Hepatocyte (in vitro differentiated cells): ENCODE measurements around the gene EVA1A. TPM values are rescaled to one million over a fixed set of nuclear protein-coding genes. Genes with fewer than 3 reads are reported as not detected.

Experiments
- DNase-seq: peaks from one replicate; pipeline ENCODE4 v3.0.0-alpha.2; 2016; ENCODE audit warnings: low spot score
- H2AFZ ChIP-seq: fragments of 200-600 bp; sonication (generic); 2 replicates; pipeline ENCODE4 v1.6.0; 2016; ENCODE audit warnings: antibody characterized with exemption, mild to moderate bottlenecking
- H3K27ac ChIP-seq: fragments of 200-600 bp; sonication (generic); 2 replicates; pipeline ENCODE4 v1.5.1; 2016; ENCODE audit warnings: mild to moderate bottlenecking
- H3K27me3 ChIP-seq: fragments of 200-600 bp; sonication (generic); 2 replicates; pipeline ENCODE4 v1.6.1; 2016
- H3K36me3 ChIP-seq: fragments of 200-600 bp; sonication (generic); replicated peaks from 2 replicates; pipeline ENCODE4 v1.5.1; 2016; ENCODE audit warnings: low read depth; ENCODE audit not compliant: insufficient read depth
- H3K4me1 ChIP-seq: fragments of 200-600 bp; sonication (generic); 2 replicates; pipeline ENCODE4 v1.5.1; 2016; ENCODE audit warnings: mild to moderate bottlenecking, moderate library complexity; ENCODE audit not compliant: insufficient read depth
- H3K4me2 ChIP-seq: fragments of 200-600 bp; sonication (generic); 2 replicates; pipeline ENCODE4 v1.6.0; 2016
- H3K4me3 ChIP-seq: fragments of 200-600 bp; sonication (generic); 2 replicates; pipeline ENCODE4 v1.5.1; 2016; ENCODE audit warnings: mild to moderate bottlenecking
- H3K79me2 ChIP-seq: fragments of 200-600 bp; sonication (generic); 2 replicates; pipeline ENCODE4 v1.6.0; 2017; ENCODE audit warnings: mild to moderate bottlenecking
- H3K9me2 ChIP-seq: fragments of 200-600 bp; sonication (generic); replicated peaks from 2 replicates; pipeline ENCODE4 v1.6.0; 2017; ENCODE audit warnings: mild to moderate bottlenecking; ENCODE audit not compliant: insufficient read depth
- H3K9me3 ChIP-seq: fragments of 200-600 bp; sonication (generic); 2 replicates; pipeline ENCODE4 v1.5.1; 2016; ENCODE audit warnings: low read depth, mild to moderate bottlenecking
- H4K20me1 ChIP-seq: fragments of 200-600 bp; sonication (generic); 2 replicates; pipeline ENCODE4 v1.6.0; 2016; ENCODE audit warnings: mild to moderate bottlenecking; ENCODE audit not compliant: insufficient read depth, poor library complexity, severe bottlenecking
- CTCF ChIP-seq: fragments of 200-600 bp; sonication (generic); IDR thresholded peaks from 2 replicates; pipeline ENCODE4 v1.5.1; 2016; ENCODE audit warnings: antibody characterized with exemption, mild to moderate bottlenecking; ENCODE audit not compliant: poor library complexity
- EZH2 ChIP-seq: fragments of 200-600 bp; sonication (generic); IDR thresholded peaks from 2 replicates; pipeline ENCODE4 v1.6.1; 2016; ENCODE audit warnings: antibody characterized with exemption, mild to moderate bottlenecking, borderline replicate concordance
- EZH2phosphoT487 ChIP-seq: fragments of 200-600 bp; sonication (generic); IDR thresholded peaks from one replicate; pipeline ENCODE4 v1.6.1; 2018; ENCODE audit warnings: antibody characterized with exemption, mild to moderate bottlenecking, low read depth, moderate library complexity; ENCODE audit not compliant: unreplicated experiment, severe bottlenecking
- WGBS: methylation state at CpG from one replicate; pipeline ENCODE4 v1.1.6; 2016; ENCODE audit warnings: low lambda C conversion rate; ENCODE audit errors: missing lambda C conversion rate; 5-methylcytosine and 5-hydroxymethylcytosine counted together
- polyA plus RNA-seq: library from polyadenylated mRNA; unstranded; fragments of >200 nt; fragmentation: Nextera tagmentation; extraction: Ambion mirVana; gene quantifications from 2 replicates; pipeline ENCODE4 v1.2.1, GENCODE V29; 2016
- total RNA-seq: library from RNA; depleted of rRNA; stranded (reverse); fragments of >200 nt; gene quantifications from 2 replicates; pipeline ENCODE4 v1.2.3, GENCODE V29; 2014

EVA1A gene
- total and polyA plus RNA-seq, 2 experiments from 2014 or later, result 15.3 to 30.8 TPM

GRCh38 chr2:75548036-75548573, 12.6 kb downstream of the EVA1A start:
- Histone ChIP-seq H3K9me3 (no peaks in the 10 kb centered on the region), H3K79me2 (peaks cover 3% of the 10 kb centered on the region), H3K4me3 (no peak overlapping the region), H4K20me1 (no peaks in the 10 kb centered on the region), H3K27ac (peak overlapping the region; percentile 45), H3K4me2 (no peak overlapping the region), H2AFZ (no peak overlapping the region), H3K36me3 (no peaks in the 10 kb centered on the region), H3K27me3 (no peaks in the 10 kb centered on the region), H3K4me1 (peaks cover 11% of the 10 kb centered on the region), H3K9me2 (no peaks in the 10 kb centered on the region)
- DNase-seq, result no peak
- TF ChIP-seq EZH2 (no peak), CTCF (no peak), EZH2phosphoT487 (no peak)
- WGBS, result 48% methylated on average over 2 of the region's 2 CpGs

DNA sequence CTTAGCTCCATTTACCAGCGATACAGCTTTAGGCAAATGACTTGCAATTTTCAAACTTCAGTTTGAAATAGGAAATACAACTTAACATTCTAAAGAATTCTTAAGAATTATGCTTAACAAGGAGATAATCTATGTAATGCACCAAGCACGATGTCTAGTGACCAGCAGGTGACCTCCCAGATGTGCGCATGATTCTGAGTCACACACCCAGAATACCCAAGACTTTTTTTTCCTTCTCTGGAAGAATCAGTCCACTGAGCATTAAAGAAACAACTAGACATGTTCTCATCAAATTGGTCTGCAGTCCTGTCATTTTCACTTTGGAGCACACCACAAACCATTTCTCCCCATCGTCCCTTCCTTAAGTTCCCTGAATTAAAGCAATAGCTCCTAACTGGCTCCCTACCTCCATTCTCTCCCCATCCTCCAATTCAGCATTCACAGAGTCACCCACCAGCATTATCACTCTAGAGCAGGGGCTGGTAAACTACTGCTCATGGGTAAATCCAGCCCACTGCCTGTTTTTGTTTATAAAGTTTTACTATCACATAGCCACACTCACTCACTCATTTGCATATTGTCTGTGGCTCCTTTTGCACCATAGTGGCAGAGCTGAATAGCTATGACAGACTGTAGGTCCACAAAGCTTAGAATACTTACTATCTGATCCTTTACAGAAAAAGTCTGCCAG, 13.2 kb downstream of the EVA1A start:
- no peaks in the 10 kb centered on the region for H3K36me3 ChIP-seq
- H3K4me2 ChIP-seq, result no peak overlapping the region
- no peaks in the 10 kb centered on the region for H4K20me1 ChIP-seq
- H3K9me2 ChIP-seq, result no peaks in the 10 kb centered on the region
- TF ChIP-seq CTCF (no peak), EZH2 (no peak), EZH2phosphoT487 (no peak)
- 80% methylated on average over 4 of the region's 4 CpGs for WGBS
- H3K9me3 ChIP-seq, result no peaks in the 10 kb centered on the region
- DNase-seq, result peak; percentile 30
- H3K27me3 ChIP-seq, result no peaks in the 10 kb centered on the region
- peaks cover 3% of the 10 kb centered on the region for H3K79me2 ChIP-seq
- no peak overlapping the region for H3K4me3 ChIP-seq
- peak overlapping the region; percentile 45 for H3K27ac ChIP-seq
- H3K4me1 ChIP-seq, result peaks cover 11% of the 10 kb centered on the region
- H2AFZ ChIP-seq, result no peak overlapping the region

DNA sequence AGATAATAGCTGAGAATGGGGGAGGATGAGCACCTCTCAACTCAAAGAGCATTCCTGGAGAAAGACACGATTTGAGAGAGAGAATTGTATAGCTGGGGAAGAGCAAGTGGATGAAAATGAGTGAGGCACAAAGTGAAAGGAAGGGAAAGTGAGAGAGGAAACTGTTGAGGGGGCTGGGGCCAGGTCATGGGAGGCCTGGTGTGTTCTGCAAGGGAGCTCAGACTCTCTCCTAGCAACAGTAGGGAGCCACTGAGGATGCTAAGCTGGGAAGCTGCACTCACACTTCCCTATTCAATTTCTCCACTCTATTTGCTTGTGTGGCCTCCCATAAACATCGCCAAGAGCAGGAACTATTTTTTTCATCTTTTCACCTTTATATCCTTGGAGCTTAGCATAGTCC, 14.8 kb downstream of the EVA1A start:
- Histone ChIP-seq H3K79me2 (peaks cover 3% of the 10 kb centered on the region), H3K9me2 (no peaks in the 10 kb centered on the region), H3K4me1 (peaks cover 11% of the 10 kb centered on the region), H2AFZ (no peak overlapping the region), H3K27me3 (no peaks in the 10 kb centered on the region), H3K4me3 (no peak overlapping the region), H3K9me3 (no peaks in the 10 kb centered on the region), H4K20me1 (no peaks in the 10 kb centered on the region), H3K27ac (no peak overlapping the region), H3K4me2 (no peak overlapping the region), H3K36me3 (no peaks in the 10 kb centered on the region)
- no peak for TF ChIP-seq CTCF
- TF ChIP-seq EZH2phosphoT487, result no peak
- no peak for TF ChIP-seq EZH2
- no peak for DNase-seq
- 87% methylated on average over 2 of the region's 2 CpGs for WGBS
